PC-9 (cell line): ENCODE results near the gene RAB3C. TPM values are rescaled to one million over a fixed set of nuclear protein-coding genes. Genes with fewer than 3 reads are reported as not detected.

ENCODE experiments used
- BruUV-seq: library from RNA; stranded (reverse); fragments of 400-500 nt; replicated peaks from 2 replicates; lab custom pipeline; 2021; lab: Mats Ljungman, UMichigan
- CTCF ChIA-PET: fragments of 300-600 bp; sonication (Branson Sonifier 250); formaldehyde crosslinking; loops from one replicate; lab custom pipeline; 2022; ENCODE audit warnings: antibody characterized with exemption; lab: Charles Lee
- POLR2A ChIA-PET: fragments of 300-600 bp; sonication (Branson Sonifier 250); formaldehyde crosslinking; loops from one replicate; lab custom pipeline; 2022; ENCODE audit warnings: antibody characterized with exemption; ENCODE audit not compliant: unreplicated experiment; lab: Charles Lee
- DNase-seq, 2 experiments: peaks; one replicate each; pipeline versions ENCODE4 v3.0.0 to v3.0.0-alpha.2; 2015 to 2022; ENCODE audit warnings: mixed read lengths in 1 of 2
- H2AFZ ChIP-seq: fragments of 200-600 bp; sonication (generic); 2 replicates; pipeline ENCODE4 v1.8.1; 2017; ENCODE audit warnings: antibody characterized with exemption
- H3F3A ChIP-seq: fragments of 200-600 bp; sonication (generic); 2 replicates; pipeline ENCODE4 v1.8.1; 2017; ENCODE audit warnings: antibody characterized with exemption, mild to moderate bottlenecking, low read depth; ENCODE audit not compliant: insufficient read depth
- H3K27ac ChIP-seq: fragments of 200-600 bp; sonication (generic); 2 replicates; pipeline ENCODE4 v1.6.1; 2016; ENCODE audit warnings: mixed run types
- H3K27me3 ChIP-seq: fragments of 200-600 bp; sonication (generic); 2 replicates; pipeline ENCODE4 v1.6.1; 2016; ENCODE audit warnings: low read depth, mixed run types; ENCODE audit not compliant: insufficient read depth
- H3K36me3 ChIP-seq: fragments of 200-600 bp; sonication (generic); 2 replicates; pipeline ENCODE4 v1.6.1; 2016; ENCODE audit warnings: low read depth, mixed run types
- H3K4me1 ChIP-seq: fragments of 200-600 bp; sonication (generic); replicated peaks from 2 replicates; pipeline ENCODE4 v1.6.1; 2016; ENCODE audit warnings: mixed run types; ENCODE audit not compliant: insufficient read depth
- H3K4me2 ChIP-seq: fragments of 200-600 bp; sonication (generic); 2 replicates; pipeline ENCODE4 v1.6.1; 2017; ENCODE audit warnings: mixed run types
- H3K4me3 ChIP-seq: fragments of 200-600 bp; sonication (generic); 2 replicates; pipeline ENCODE4 v1.6.1; 2016; ENCODE audit warnings: mixed run types
- H3K79me2 ChIP-seq: fragments of 200-600 bp; sonication (generic); 2 replicates; pipeline ENCODE4 v1.6.1; 2017; ENCODE audit warnings: low read depth, mixed run types
- H3K9me2 ChIP-seq: fragments of 200-600 bp; sonication (generic); 2 replicates; pipeline ENCODE4 v1.8.1; 2017; ENCODE audit warnings: mild to moderate bottlenecking; ENCODE audit not compliant: insufficient read depth
- H3K9me3 ChIP-seq: fragments of 200-600 bp; sonication (generic); 2 replicates; pipeline ENCODE4 v1.8.1; 2016; ENCODE audit warnings: low read depth; ENCODE audit not compliant: insufficient read depth
- H4K20me1 ChIP-seq: fragments of 200-600 bp; sonication (generic); 2 replicates; pipeline ENCODE4 v1.8.1; 2017; ENCODE audit not compliant: insufficient read depth
- CTCF ChIP-seq: fragments of 200-600 bp; sonication (generic); conservative IDR thresholded peaks from 2 replicates; pipeline ENCODE4 v1.6.1; 2017; ENCODE audit warnings: mixed run types, antibody characterized with exemption, mild to moderate bottlenecking, moderate library complexity
- EZH2 ChIP-seq: fragments of 200-600 bp; sonication (generic); IDR thresholded peaks from 2 replicates; pipeline ENCODE4 v1.8.0; 2017; ENCODE audit warnings: antibody characterized with exemption, low read depth
- intact Hi-C: fragments of 100-400 bp; cut with micrococcal nuclease; formaldehyde crosslinking; loops from one replicate; pipeline ENCODE4 v1.10.0; 2022; ENCODE audit not compliant: unreplicated experiment
- total RNA-seq: library from RNA; stranded (reverse); gene quantifications from 2 replicates; pipeline ENCODE4 v1.2.3, GENCODE V29; 2021

Gene RAB3C
- total RNA-seq, 1 experiment from 2014 or later = not detected

GRCh38 chr5:58825441-58825840 is 242.6 kb downstream of the RAB3C start:
- Histone ChIP-seq H3K27me3 (no peaks in the 10 kb centered on the region), H3K4me3 (no peak overlapping the region), H3F3A (no peaks in the 10 kb centered on the region), H3K36me3 (no peaks in the 10 kb centered on the region), H3K9me3 (0 out of 2 replicates have a peak, but pooled peaks cover 4% of the 10 kb centered on the region), H3K9me2 (no peaks in the 10 kb centered on the region), H4K20me1 (no peaks in the 10 kb centered on the region), H3K79me2 (no peaks in the 10 kb centered on the region), H3K4me1 (no peaks in the 10 kb centered on the region), H3K4me2 (no peak overlapping the region), H3K27ac (no peak overlapping the region), H2AFZ (no peak overlapping the region)
- intact Hi-C loops = no loop called here
- no TSS peak for BruUV-seq
- ChIA-PET POLR2A (no interaction called here), CTCF (no interaction called here)
- no peak for DNase-seq
- no peak for TF ChIP-seq EZH2
- TF ChIP-seq CTCF = no peak

DNA sequence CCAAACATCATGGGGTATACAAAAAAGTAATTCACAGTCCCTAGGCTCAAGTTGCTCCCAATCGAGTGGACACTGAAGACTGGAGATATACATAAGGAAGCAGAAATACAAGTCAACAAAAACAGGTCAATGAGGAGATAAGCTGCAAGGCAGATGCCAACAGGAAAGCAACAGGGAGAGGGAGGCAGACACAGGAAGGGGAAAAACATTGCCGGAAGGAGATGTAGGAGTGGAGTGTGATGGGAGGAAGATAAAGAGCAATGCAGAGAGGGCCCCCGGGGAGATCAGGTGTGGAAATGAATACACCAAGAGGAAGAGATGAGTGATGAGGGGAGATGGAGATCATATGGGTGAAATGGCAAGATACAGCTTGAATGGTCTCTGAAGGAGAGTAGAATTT is 243.0 kb downstream of the RAB3C start:
- Histone ChIP-seq H2AFZ (no peak overlapping the region), H3K79me2 (no peaks in the 10 kb centered on the region), H3K4me1 (no peaks in the 10 kb centered on the region), H3K4me2 (no peak overlapping the region), H3K36me3 (no peaks in the 10 kb centered on the region), H3K9me2 (no peaks in the 10 kb centered on the region), H3F3A (no peaks in the 10 kb centered on the region), H4K20me1 (no peaks in the 10 kb centered on the region), H3K9me3 (0 out of 2 replicates have a peak, but pooled peaks cover 4% of the 10 kb centered on the region), H3K4me3 (no peak overlapping the region), H3K27me3 (no peaks in the 10 kb centered on the region), H3K27ac (no peak overlapping the region)
- intact Hi-C loops = no loop called here
- TF ChIP-seq EZH2 = no peak
- TF ChIP-seq CTCF = no peak
- no peak for DNase-seq
- no TSS peak for BruUV-seq
- ChIA-PET POLR2A (no interaction called here), CTCF (no interaction called here)

DNA sequence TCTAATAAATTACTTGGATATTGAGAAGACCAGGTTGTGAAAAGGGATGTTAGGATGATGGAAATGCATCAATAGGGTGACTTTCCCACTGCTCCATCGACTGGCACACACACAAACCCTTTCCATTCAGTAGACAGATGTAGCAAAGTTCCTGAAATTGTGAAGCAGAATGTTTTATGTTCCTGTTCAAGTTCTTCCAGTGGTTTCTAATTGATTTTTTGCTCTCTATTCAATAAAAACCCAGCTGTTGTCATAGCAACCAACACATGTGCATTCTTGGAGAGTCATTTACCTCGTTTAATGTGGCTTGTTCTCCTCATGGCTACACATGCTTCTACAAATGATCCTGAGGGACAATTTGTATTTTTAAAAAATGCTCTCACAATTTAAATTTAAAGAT is 244.6 kb downstream of the RAB3C start:
- intact Hi-C loops = no loop called here
- H3K36me3 ChIP-seq = no peaks in the 10 kb centered on the region
- no peak overlapping the region for H2AFZ ChIP-seq
- H4K20me1 ChIP-seq = no peaks in the 10 kb centered on the region
- no peak overlapping the region for H3K4me2 ChIP-seq
- no peaks in the 10 kb centered on the region for H3K79me2 ChIP-seq
- BruUV-seq = no TSS peak
- H3K27ac ChIP-seq = no peak overlapping the region
- H3K9me3 ChIP-seq = 0 out of 2 replicates have a peak, but pooled peaks cover 4% of the 10 kb centered on the region
- no peaks in the 10 kb centered on the region for H3F3A ChIP-seq
- TF ChIP-seq EZH2 (no peak), CTCF (no peak)
- ChIA-PET POLR2A (no interaction called here), CTCF (no interaction called here)
- no peak overlapping the region for H3K4me3 ChIP-seq
- no peaks in the 10 kb centered on the region for H3K27me3 ChIP-seq
- no peaks in the 10 kb centered on the region for H3K9me2 ChIP-seq
- H3K4me1 ChIP-seq = no peaks in the 10 kb centered on the region
- DNase-seq = no peak
